ENCODE measurements around the gene EEF1A1.
"Not testable (repeated sequence)": the region's sequence is repeated elsewhere in the genome, so short reads cannot be mapped to it uniquely, and the experiment has no call there.

EEF1A1 gene

GRCh38 chr6:73520688-73521350 lies at the start of gene EEF1A1:
EEF1A1 (minus strand) TSS chr6:73521032; CDS start chr6:73520026, 1,006 bp downstream.
- peak; percentile 92 for DNase-seq (ENCODE audit: low spot score)

- DNase-seq (ENCODE audit: low spot score), result no peak
Observed at GRCh38 chr6:73569121-73569520, 48.3 kb upstream of the EEF1A1 start.

- DNase-seq (ENCODE audit: low spot score), result peak; percentile 81
Observed at GRCh38 chr6:73566954-73567591, 46.2 kb upstream of the EEF1A1 start.

- DNase-seq (ENCODE audit: low spot score), result not testable (repeated sequence)
Observed at GRCh38 chr6:73566486-73566871, 45.6 kb upstream of the EEF1A1 start.

- DNase-seq (ENCODE audit: low spot score), result no peak
Observed at GRCh38 chr6:73565767-73566485, 45.1 kb upstream of the EEF1A1 start.

GRCh38 chr6:73564578-73565345 lies 43.9 kb upstream of the EEF1A1 start:
- no peak for DNase-seq (ENCODE audit: low spot score)

- no peak for DNase-seq (ENCODE audit: low spot score)
Observed at GRCh38 chr6:73562558-73562957, 41.7 kb upstream of the EEF1A1 start.

GRCh38 chr6:73560853-73561407 lies 40.1 kb upstream of the EEF1A1 start:
- no peak for DNase-seq (ENCODE audit: low spot score)

GRCh38 chr6:73560182-73560732 lies 39.4 kb upstream of the EEF1A1 start:
- DNase-seq (ENCODE audit: low spot score), result no peak

- not testable (repeated sequence) for DNase-seq (ENCODE audit: low spot score)
Observed at GRCh38 chr6:73559399-73559794, 38.6 kb upstream of the EEF1A1 start.

- DNase-seq (ENCODE audit: low spot score), result no peak
Observed at GRCh38 chr6:73558624-73559398, 38.0 kb upstream of the EEF1A1 start.

- DNase-seq (ENCODE audit: low spot score), result no peak
Observed at GRCh38 chr6:73556836-73557235, 36.0 kb upstream of the EEF1A1 start.

GRCh38 chr6:73555380-73555949 lies 34.6 kb upstream of the EEF1A1 start:
- DNase-seq (ENCODE audit: low spot score), result not testable (repeated sequence)

- DNase-seq (ENCODE audit: low spot score), result not testable (repeated sequence)
Observed at GRCh38 chr6:73551115-73551514, 30.3 kb upstream of the EEF1A1 start.

GRCh38 chr6:73548458-73549446 lies 27.9 kb upstream of the EEF1A1 start:
- DNase-seq (ENCODE audit: low spot score), result no peak

GRCh38 chr6:73547036-73547435 lies 26.2 kb upstream of the EEF1A1 start:
- no peak for DNase-seq (ENCODE audit: low spot score)

GRCh38 chr6:73542891-73543290 lies 22.1 kb upstream of the EEF1A1 start:
- no peak for DNase-seq (ENCODE audit: low spot score)

- DNase-seq (ENCODE audit: low spot score), result not testable (repeated sequence)
Observed at GRCh38 chr6:73542481-73542880, 21.6 kb upstream of the EEF1A1 start.

GRCh38 chr6:73538116-73538779 lies 17.4 kb upstream of the EEF1A1 start:
- no peak for DNase-seq (ENCODE audit: low spot score)
